K562 (cell line): Measurements from ENCODE around the gene TTBK1. TPM values are rescaled to one million over a fixed set of nuclear protein-coding genes. Genes with fewer than 3 reads are reported as not detected.

Source experiments
- ATF1 ChIP-seq, 2 experiments: fragments of 450-650 bp in 1 of 2; IDR thresholded peaks; 2 replicates each; pipeline ENCODE4 v1.6.1; 2016; ENCODE audit warnings: missing compliant biosample characterization in 1 of 2, missing genetic modification characterization in 1 of 2
- CTBP1 ChIP-seq: fragments of 450-650 bp; IDR thresholded peaks from 2 replicates; pipeline ENCODE4 v1.6.1; 2016; ENCODE audit warnings: borderline replicate concordance
- DNMT1 ChIP-seq: fragments of 450-650 bp; IDR thresholded peaks from 2 replicates; pipeline ENCODE4 v1.6.1; 2016; ENCODE audit warnings: antibody characterized with exemption, mild to moderate bottlenecking
- JUND ChIP-seq, 2 experiments: IDR thresholded peaks; 2 replicates in 1 of 2; 3 replicates in 1 of 2; pipeline ENCODE4 v1.6.1; 2011; ENCODE audit warnings: borderline replicate concordance in 2 of 2, low read depth in 2 of 2, low read length in 2 of 2, improper control_type of control experiment in 1 of 2, missing biosample characterization in 1 of 2, missing genetic modification characterization in 1 of 2, missing genetic modification reagents in 1 of 2
- MEF2A ChIP-seq: IDR thresholded peaks from 2 replicates; pipeline ENCODE4 v1.6.1; 2011; ENCODE audit warnings: low read depth, mild to moderate bottlenecking, low read length, moderate library complexity; ENCODE audit not compliant: control insufficient read depth
- MEIS2 ChIP-seq: fragments of 450-650 bp; IDR thresholded peaks from 2 replicates; pipeline ENCODE4 v1.6.1; 2014; ENCODE audit warnings: mild to moderate bottlenecking; ENCODE audit not compliant: partially characterized antibody
- PRMT5 ChIP-seq: sonication (generic); formaldehyde crosslinking; IDR thresholded peaks from 2 replicates; pipeline ENCODE4 v1.5.0; 2020; ENCODE audit warnings: missing genetic modification reagents
- RBM17 ChIP-seq: fragments of 200-400 bp; formaldehyde crosslinking; IDR thresholded peaks from 2 replicates; pipeline ENCODE4 v1.6.1; 2017; ENCODE audit warnings: low read depth, mild to moderate bottlenecking, low read length, borderline replicate concordance
- SAFB ChIP-seq: fragments of 200-400 bp; formaldehyde crosslinking; IDR thresholded peaks from 2 replicates; pipeline ENCODE4 v1.6.1; 2017; ENCODE audit warnings: low read depth, low read length, borderline replicate concordance
- TAF7 ChIP-seq: fragments of 450-650 bp; IDR thresholded peaks from 2 replicates; pipeline ENCODE4 v1.6.1; 2016; ENCODE audit warnings: missing genetic modification characterization, missing compliant biosample characterization
- ZNF668 ChIP-seq: fragments of 250-450 bp; sonication (Bioruptor Pico); IDR thresholded peaks from 2 replicates; pipeline ENCODE4 v1.8.0; 2022; ENCODE audit warnings: mild to moderate bottlenecking, inconsistent platforms
- polyA plus RNA-seq, 8 experiments: library from polyadenylated mRNA; depleted of rRNA in 4 of 8; stranded (reverse) in 5 of 8; unstranded in 3 of 8; fragments of >200 nt; fragmentation: Nextera tagmentation in 2 of 8; fragmentation: Illumina TruSeq in 1 of 8; extraction: Ambion mirVana in 2 of 8; extraction: Trizol in 1 of 8; gene quantifications; 2 replicates each; pipeline versions ENCODE4 v1.2.1 to v1.2.3, GENCODE V29; 2011 to 2014; ENCODE audit warnings: inconsistent platforms in 1 of 8, missing spikeins in 1 of 8
- total RNA-seq, 7 experiments: library from RNA; depleted of rRNA in 6 of 7; stranded (reverse); fragments of >200 nt in 6 of 7; fragmentation: Illumina TruSeq in 2 of 7; extraction: Trizol in 2 of 7; gene quantifications; 2 replicates each; pipeline versions ENCODE4 v1.2.1 to v1.2.3, GENCODE V29; 2011 to 2021; ENCODE audit warnings: low replicate concordance in 1 of 7
- TF ChIP-seq, protein P1 (sequence below), 2 experiments: fragments of 450-650 bp; IDR thresholded peaks; 2 replicates each; pipeline ENCODE4 v1.6.1; 2018; ENCODE audit warnings: mild to moderate bottlenecking in 2 of 2, low read depth in 1 of 2; ENCODE audit not compliant: partially characterized antibody in 2 of 2
- TF ChIP-seq, protein P2 (sequence below): fragments of 450-650 bp; IDR thresholded peaks from 2 replicates; pipeline ENCODE4 v1.6.1; 2016

Gene TTBK1
- total and polyA plus RNA-seq, 9 of the 15 experiments (the other 6 are each of a cell fraction or from before 2014, with no cell fraction given) = not detected

DNA sequence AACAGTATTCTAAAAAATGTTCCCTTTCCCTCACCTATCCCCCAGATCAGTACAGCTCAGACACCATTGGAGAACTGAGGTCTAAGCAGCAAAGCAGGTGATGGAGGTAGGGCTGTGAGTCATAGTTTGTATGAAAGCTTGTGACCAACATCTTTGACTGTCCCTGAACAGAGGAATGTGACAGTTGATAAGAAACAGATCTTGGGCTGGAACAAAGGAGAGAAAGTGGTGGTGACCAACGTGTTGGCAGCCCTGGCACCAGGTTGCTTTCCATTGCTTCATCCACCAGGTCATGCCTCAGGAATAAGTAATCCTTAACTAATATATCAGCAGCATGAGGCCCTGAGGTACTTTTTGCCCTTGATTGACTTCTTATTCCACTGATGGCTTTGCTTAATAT lies 85.2 kb downstream of the TTBK1 start (continued):
- TF ChIP-seq, protein P1, sequence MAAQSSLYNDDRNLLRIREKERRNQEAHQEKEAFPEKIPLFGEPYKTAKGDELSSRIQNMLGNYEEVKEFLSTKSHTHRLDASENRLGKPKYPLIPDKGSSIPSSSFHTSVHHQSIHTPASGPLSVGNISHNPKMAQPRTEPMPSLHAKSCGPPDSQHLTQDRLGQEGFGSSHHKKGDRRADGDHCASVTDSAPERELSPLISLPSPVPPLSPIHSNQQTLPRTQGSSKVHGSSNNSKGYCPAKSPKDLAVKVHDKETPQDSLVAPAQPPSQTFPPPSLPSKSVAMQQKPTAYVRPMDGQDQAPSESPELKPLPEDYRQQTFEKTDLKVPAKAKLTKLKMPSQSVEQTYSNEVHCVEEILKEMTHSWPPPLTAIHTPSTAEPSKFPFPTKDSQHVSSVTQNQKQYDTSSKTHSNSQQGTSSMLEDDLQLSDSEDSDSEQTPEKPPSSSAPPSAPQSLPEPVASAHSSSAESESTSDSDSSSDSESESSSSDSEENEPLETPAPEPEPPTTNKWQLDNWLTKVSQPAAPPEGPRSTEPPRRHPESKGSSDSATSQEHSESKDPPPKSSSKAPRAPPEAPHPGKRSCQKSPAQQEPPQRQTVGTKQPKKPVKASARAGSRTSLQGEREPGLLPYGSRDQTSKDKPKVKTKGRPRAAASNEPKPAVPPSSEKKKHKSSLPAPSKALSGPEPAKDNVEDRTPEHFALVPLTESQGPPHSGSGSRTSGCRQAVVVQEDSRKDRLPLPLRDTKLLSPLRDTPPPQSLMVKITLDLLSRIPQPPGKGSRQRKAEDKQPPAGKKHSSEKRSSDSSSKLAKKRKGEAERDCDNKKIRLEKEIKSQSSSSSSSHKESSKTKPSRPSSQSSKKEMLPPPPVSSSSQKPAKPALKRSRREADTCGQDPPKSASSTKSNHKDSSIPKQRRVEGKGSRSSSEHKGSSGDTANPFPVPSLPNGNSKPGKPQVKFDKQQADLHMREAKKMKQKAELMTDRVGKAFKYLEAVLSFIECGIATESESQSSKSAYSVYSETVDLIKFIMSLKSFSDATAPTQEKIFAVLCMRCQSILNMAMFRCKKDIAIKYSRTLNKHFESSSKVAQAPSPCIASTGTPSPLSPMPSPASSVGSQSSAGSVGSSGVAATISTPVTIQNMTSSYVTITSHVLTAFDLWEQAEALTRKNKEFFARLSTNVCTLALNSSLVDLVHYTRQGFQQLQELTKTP (IDR thresholded peaks at IDR 0.05; ENCODE audit: low read depth in 1 of 2, partially characterized antibody in 2 of 2) = no peak
- no peak for TF ChIP-seq PRMT5 (CRISPR knock-in tag)
- TF ChIP-seq TAF7 (tag) = no peak
- TF ChIP-seq ZNF668 = no peak
- TF ChIP-seq ATF1 (CRISPR knock-in tag; IDR thresholded peaks at IDR 0.05) = no peak
- no peak for TF ChIP-seq ATF1 (tag; IDR thresholded peaks at IDR 0.05)
- TF ChIP-seq CTBP1 = peak; percentile 66
- TF ChIP-seq, protein P2, sequence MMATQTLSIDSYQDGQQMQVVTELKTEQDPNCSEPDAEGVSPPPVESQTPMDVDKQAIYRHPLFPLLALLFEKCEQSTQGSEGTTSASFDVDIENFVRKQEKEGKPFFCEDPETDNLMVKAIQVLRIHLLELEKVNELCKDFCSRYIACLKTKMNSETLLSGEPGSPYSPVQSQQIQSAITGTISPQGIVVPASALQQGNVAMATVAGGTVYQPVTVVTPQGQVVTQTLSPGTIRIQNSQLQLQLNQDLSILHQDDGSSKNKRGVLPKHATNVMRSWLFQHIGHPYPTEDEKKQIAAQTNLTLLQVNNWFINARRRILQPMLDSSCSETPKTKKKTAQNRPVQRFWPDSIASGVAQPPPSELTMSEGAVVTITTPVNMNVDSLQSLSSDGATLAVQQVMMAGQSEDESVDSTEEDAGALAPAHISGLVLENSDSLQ = peak; percentile 22; the same call in 1 of the 2 replicates
- no peak for TF ChIP-seq SAFB
- TF ChIP-seq DNMT1 = no peak
- peak; percentile 30 for TF ChIP-seq MEIS2
- TF ChIP-seq RBM17 = no peak
- peak; percentile 75; the same call in 1 of the 2 replicates for TF ChIP-seq JUND (IDR thresholded peaks at IDR 0.05; ENCODE audit: borderline replicate concordance, low read depth, low read length)
- TF ChIP-seq JUND (tag; IDR thresholded peaks at IDR 0.05; ENCODE audit: borderline replicate concordance, low read depth, low read length) = peak; percentile 50; the same call in 1 of the 3 replicates
- TF ChIP-seq MEF2A = no peak
